ENCODE results near the gene GAGE10. TPM values are rescaled to one million over a fixed set of nuclear protein-coding genes. Genes with fewer than 3 reads are reported as not detected.
"Not testable (repeated sequence)": the region's sequence is repeated elsewhere in the genome, so short reads cannot be mapped to it uniquely, and the experiment has no call there.

GAGE10 gene
- total and polyA plus RNA-seq, 2 of the 8 experiments (the other 6 are each of a cell fraction or from before 2014, with no cell fraction given), result not detected

DNA sequence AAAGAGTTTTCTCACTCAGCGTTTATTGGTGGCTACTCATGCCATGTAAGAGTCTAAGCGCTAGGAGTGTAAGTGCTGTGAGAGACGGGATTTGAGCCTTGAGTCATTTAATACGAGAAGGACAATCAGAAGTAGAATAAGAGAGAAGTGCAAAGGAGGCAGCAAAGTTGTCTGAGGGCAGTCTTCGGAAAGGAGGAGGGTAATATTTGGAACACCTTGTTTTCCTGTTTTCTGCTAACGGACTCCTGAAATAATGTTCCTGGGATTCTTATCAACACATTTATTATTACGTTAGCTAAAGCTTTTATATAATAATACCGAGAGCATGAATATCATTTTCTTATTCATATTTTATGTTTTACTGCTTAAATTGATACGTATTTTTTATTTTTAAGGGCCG, 42.0 kb downstream of the GAGE10 start:
- WGBS, 2 experiments (ENCODE audit: extremely low coverage in 1 of 2, insufficient coverage in 1 of 2, insufficient read length in 1 of 2, insufficient replicate concordance in 2 of 2, low coverage in 1 of 2, low lambda C conversion rate in 2 of 2, missing lambda C conversion rate in 1 of 2), result 90% methylated on average over 5 of the region's 10 CpGs; no CpG with 5 or more reads in 1 of the 2 experiments
- H3K27ac ChIP-seq (ENCODE audit: low read depth, low read length); H3K27me3 ChIP-seq (replicated peaks in 1 of 4; ENCODE audit: control insufficient read depth in 3 of 4, extremely low read depth in 1 of 4, insufficient read depth in 3 of 4, low read length in 3 of 4); H2BK12ac ChIP-seq (ENCODE audit: low read depth, low read length); H2AK5ac ChIP-seq (ENCODE audit: low read depth, low read length); H3K4me2 ChIP-seq (ENCODE audit: insufficient read depth in 1 of 2, low read depth in 2 of 2, low read length in 2 of 2); H4K5ac ChIP-seq (ENCODE audit: insufficient read length, low read depth, low read length); DNase-seq (ENCODE audit: low read depth in 1 of 2, low spot score in 2 of 2); H2BK15ac ChIP-seq (ENCODE audit: low read length); H2AFZ ChIP-seq (ENCODE audit: low read length); H4K8ac ChIP-seq (ENCODE audit: extremely low read depth, insufficient read depth, low read length); H3K4ac ChIP-seq (replicated peaks; ENCODE audit: insufficient read length, low read depth, low read length); H3K14ac ChIP-seq (ENCODE audit: insufficient read length); H2BK20ac ChIP-seq (ENCODE audit: low read length); H3K23ac ChIP-seq (ENCODE audit: insufficient read length); H3K4me1 ChIP-seq (replicated peaks in 1 of 4; ENCODE audit: control insufficient read depth in 3 of 4, insufficient read depth in 4 of 4, low read length in 3 of 4); H3K36me3 ChIP-seq (ENCODE audit: control insufficient read depth in 2 of 4, insufficient read depth in 4 of 4, low read length in 3 of 4); H4K20me1 ChIP-seq (replicated peaks in 1 of 2; ENCODE audit: control insufficient read depth in 1 of 2, insufficient read depth in 2 of 2, low read length in 2 of 2); H3K9ac ChIP-seq (replicated peaks in 1 of 4; ENCODE audit: extremely low read depth in 1 of 4, low read depth in 3 of 4, low read length in 3 of 4); H3K56ac ChIP-seq (replicated peaks; ENCODE audit: insufficient read length, low read depth, low read length); POLR2A ChIA-PET (ENCODE audit: partially characterized antibody); H4K91ac ChIP-seq (replicated peaks; ENCODE audit: insufficient read length, low read length); H3K23me2 ChIP-seq (ENCODE audit: low read depth, low read length); H2BK5ac ChIP-seq (ENCODE audit: low read depth, low read length); H3K9me3 ChIP-seq (ENCODE audit: insufficient read depth in 2 of 2, low read depth in 1 of 2, low read length in 1 of 2); H3K4me3 ChIP-seq (ENCODE audit: extremely low read depth in 1 of 4, insufficient read depth in 2 of 4, low read depth in 3 of 4, low read length in 4 of 4); CTCF ChIA-PET (ENCODE audit: partially characterized antibody); H3K79me1 ChIP-seq (ENCODE audit: low read depth, low read length); H3K79me2 ChIP-seq (ENCODE audit: control insufficient read depth in 1 of 2, insufficient read depth in 2 of 2, low read length in 2 of 2); H2BK120ac ChIP-seq (replicated peaks; ENCODE audit: low read depth, low read length); H3K18ac ChIP-seq (ENCODE audit: extremely low read depth, low read length); FAIRE-seq: not testable (repeated sequence)

- H3K79me2 ChIP-seq (ENCODE audit: control insufficient read depth in 1 of 2, insufficient read depth in 2 of 2, low read length in 2 of 2); DNase-seq (ENCODE audit: low read depth in 1 of 2, low spot score in 2 of 2); H4K5ac ChIP-seq (ENCODE audit: insufficient read length, low read depth, low read length); H3K27ac ChIP-seq (ENCODE audit: low read depth, low read length); H3K4ac ChIP-seq (replicated peaks; ENCODE audit: insufficient read length, low read depth, low read length); H3K56ac ChIP-seq (replicated peaks; ENCODE audit: insufficient read length, low read depth, low read length); H2BK12ac ChIP-seq (ENCODE audit: low read depth, low read length); CTCF ChIA-PET (ENCODE audit: partially characterized antibody); POLR2A ChIA-PET (ENCODE audit: partially characterized antibody); H3K18ac ChIP-seq (ENCODE audit: extremely low read depth, low read length); H2BK5ac ChIP-seq (ENCODE audit: low read depth, low read length); H3K27me3 ChIP-seq (replicated peaks in 1 of 4; ENCODE audit: control insufficient read depth in 3 of 4, extremely low read depth in 1 of 4, insufficient read depth in 3 of 4, low read length in 3 of 4); H2BK15ac ChIP-seq (ENCODE audit: low read length); H3K4me2 ChIP-seq (ENCODE audit: insufficient read depth in 1 of 2, low read depth in 2 of 2, low read length in 2 of 2); H3K4me3 ChIP-seq (ENCODE audit: extremely low read depth in 1 of 4, insufficient read depth in 2 of 4, low read depth in 3 of 4, low read length in 4 of 4); H2BK120ac ChIP-seq (replicated peaks; ENCODE audit: low read depth, low read length); H2BK20ac ChIP-seq (ENCODE audit: low read length); H3K79me1 ChIP-seq (ENCODE audit: low read depth, low read length); FAIRE-seq; H3K4me1 ChIP-seq (replicated peaks in 1 of 4; ENCODE audit: control insufficient read depth in 3 of 4, insufficient read depth in 4 of 4, low read length in 3 of 4); H3K9me3 ChIP-seq (ENCODE audit: insufficient read depth in 2 of 2, low read depth in 1 of 2, low read length in 1 of 2); H4K8ac ChIP-seq (ENCODE audit: extremely low read depth, insufficient read depth, low read length); H2AK5ac ChIP-seq (ENCODE audit: low read depth, low read length); H3K36me3 ChIP-seq (ENCODE audit: control insufficient read depth in 2 of 4, insufficient read depth in 4 of 4, low read length in 3 of 4); H3K23me2 ChIP-seq (ENCODE audit: low read depth, low read length); H3K9ac ChIP-seq (replicated peaks in 1 of 4; ENCODE audit: extremely low read depth in 1 of 4, low read depth in 3 of 4, low read length in 3 of 4); H4K20me1 ChIP-seq (replicated peaks in 1 of 2; ENCODE audit: control insufficient read depth in 1 of 2, insufficient read depth in 2 of 2, low read length in 2 of 2); H4K91ac ChIP-seq (replicated peaks; ENCODE audit: insufficient read length, low read length); H3K14ac ChIP-seq (ENCODE audit: insufficient read length); H3K23ac ChIP-seq (ENCODE audit: insufficient read length); H2AFZ ChIP-seq (ENCODE audit: low read length): not testable (repeated sequence)
- WGBS, 2 experiments (ENCODE audit: extremely low coverage in 1 of 2, insufficient coverage in 1 of 2, insufficient read length in 1 of 2, insufficient replicate concordance in 2 of 2, low coverage in 1 of 2, low lambda C conversion rate in 2 of 2, missing lambda C conversion rate in 1 of 2), result 87% methylated on average over 8 of the region's 11 CpGs; no CpG with 5 or more reads in 1 of the 2 experiments
These were observed 42.7 kb downstream of the GAGE10 start for GRCh38 chrX:49346150-49346549.

All from H1 (cell line).